ENCODE data around the gene SPTBN4. TPM values are rescaled to one million over a fixed set of nuclear protein-coding genes. Genes with fewer than 3 reads are reported as not detected.

The SPTBN4 gene
- total and polyA plus RNA-seq, 10 of the 15 experiments (the other 5 are each of a cell fraction or from before 2014, with no cell fraction given) = 0.04 to 1.1 (median 0.34) TPM; not detected in 1

GRCh38 chr19:40464059-40465024, 2.5 kb upstream of the SPTBN4 start (continued):
- TF ChIP-seq LARP7 (IDR thresholded peaks at IDR 0.05) (0 out of 2 replicates have a peak, but pooled peaks have one; percentile 20), SMC3 (IDR thresholded peaks at IDR 0.05; ENCODE audit: borderline replicate concordance, low read length) (peak; percentile 42; the same call in 1 of the 2 replicates)
- TF ChIP-seq, protein P1, sequence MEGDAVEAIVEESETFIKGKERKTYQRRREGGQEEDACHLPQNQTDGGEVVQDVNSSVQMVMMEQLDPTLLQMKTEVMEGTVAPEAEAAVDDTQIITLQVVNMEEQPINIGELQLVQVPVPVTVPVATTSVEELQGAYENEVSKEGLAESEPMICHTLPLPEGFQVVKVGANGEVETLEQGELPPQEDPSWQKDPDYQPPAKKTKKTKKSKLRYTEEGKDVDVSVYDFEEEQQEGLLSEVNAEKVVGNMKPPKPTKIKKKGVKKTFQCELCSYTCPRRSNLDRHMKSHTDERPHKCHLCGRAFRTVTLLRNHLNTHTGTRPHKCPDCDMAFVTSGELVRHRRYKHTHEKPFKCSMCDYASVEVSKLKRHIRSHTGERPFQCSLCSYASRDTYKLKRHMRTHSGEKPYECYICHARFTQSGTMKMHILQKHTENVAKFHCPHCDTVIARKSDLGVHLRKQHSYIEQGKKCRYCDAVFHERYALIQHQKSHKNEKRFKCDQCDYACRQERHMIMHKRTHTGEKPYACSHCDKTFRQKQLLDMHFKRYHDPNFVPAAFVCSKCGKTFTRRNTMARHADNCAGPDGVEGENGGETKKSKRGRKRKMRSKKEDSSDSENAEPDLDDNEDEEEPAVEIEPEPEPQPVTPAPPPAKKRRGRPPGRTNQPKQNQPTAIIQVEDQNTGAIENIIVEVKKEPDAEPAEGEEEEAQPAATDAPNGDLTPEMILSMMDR (IDR thresholded peaks at IDR 0.05 in 2 of 3, conservative IDR thresholded peaks at IDR 0.05 in 1 of 3; ENCODE audit: control insufficient read depth in 2 of 3, extremely low read depth in 1 of 3, insufficient read depth in 1 of 3, low read depth in 3 of 3, low read length in 3 of 3) = peak; percentile 78 to 79 (median 78)

DNA sequence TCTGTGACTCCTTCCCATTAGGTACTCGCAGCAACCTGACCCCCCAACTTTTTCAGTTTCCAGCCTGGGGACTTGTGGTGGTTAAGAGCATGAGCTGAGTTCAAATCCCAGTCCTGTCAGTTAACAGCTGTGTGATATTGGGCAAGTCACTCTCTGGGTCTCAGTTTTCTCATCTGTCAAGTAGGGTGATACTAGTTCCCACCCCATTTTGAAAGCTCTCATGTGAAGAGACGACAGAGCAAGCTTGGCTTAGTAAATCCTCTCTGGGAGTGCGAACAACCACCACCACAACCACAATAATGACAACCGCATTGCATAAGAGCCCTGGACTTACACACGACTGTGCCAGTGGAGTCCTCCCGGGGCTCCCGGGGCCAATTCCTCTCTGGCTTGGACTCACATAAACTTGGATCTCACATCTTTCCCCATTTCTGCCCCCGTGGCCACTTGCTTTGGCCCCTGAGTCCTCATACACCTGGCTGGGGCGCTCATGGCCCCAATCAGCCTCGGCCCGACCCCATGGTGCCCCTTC, 1.7 kb upstream of the SPTBN4 start:
- Histone ChIP-seq H4K20me1 (ENCODE audit: control insufficient read depth, insufficient read depth) (no peaks in the 10 kb centered on the region), H3K79me2 (ENCODE audit: control insufficient read depth, insufficient read depth, low read length) (no peaks in the 10 kb centered on the region), H3K27ac (ENCODE audit: control insufficient read depth, insufficient read depth) (peak overlapping the region; percentile 61), H3K4me2 (ENCODE audit: control insufficient read depth, insufficient read depth) (peak overlapping the region; percentile 82), H3K36me3 (ENCODE audit: control insufficient read depth in 2 of 2, insufficient read depth in 2 of 2, low read length in 1 of 2) (no peaks in the 10 kb centered on the region), H3K4me3 (peak overlapping the region; percentile 66), H2AFZ (ENCODE audit: control insufficient read depth, low read depth, low read length) (peak overlapping the region; percentile 95), H3K27me3 (replicated peaks in 1 of 2; ENCODE audit: control insufficient read depth in 2 of 2, insufficient read depth in 2 of 2, low read length in 1 of 2) (peaks cover 0 to 2% of the 10 kb centered on the region in 2 experiments; a peak in 3 of 4 replicates), H3K4me1 (ENCODE audit: control insufficient read depth, insufficient read depth, low read length) (peaks cover 31% of the 10 kb centered on the region), H3K9ac (ENCODE audit: control insufficient read depth, insufficient read depth, low read length) (peak overlapping the region; percentile 81), H3K9me3 (replicated peaks; ENCODE audit: control insufficient read depth, insufficient read depth, low read length) (no peaks in the 10 kb centered on the region)
- RAD21 ChIA-PET (ENCODE audit: unreplicated experiment) = interaction anchor here (0.7 to 4.6 kb wide), 25 partner anchors 11 to 275 kb away, joined by 3 to 26 read pairs (median 4); partner anchors contain the start of genes C19orf47, PLD3 and SERTAD1
- POLR2A ChIA-PET = interaction anchor here (0.9 to 1.9 kb wide), 8 partner anchors 8 to 117 kb away, joined by 3 to 15 read pairs (median 6); partner anchors contain the start of genes C19orf47, PLD3 and SERTAD1
- ATAC-seq = peak; percentile 17
- DNase-seq (ENCODE audit: low read depth, low spot score) = no peak
- CTCF ChIA-PET = interaction anchor here (0.6 to 4.7 kb wide), 22 partner anchors 11 to 183 kb away, joined by 3 to 67 read pairs (median 5); partner anchors contain the start of genes PRX and SERTAD1
- peak; percentile 25 for TF ChIP-seq RUNX3 (IDR thresholded peaks at IDR 0.05; ENCODE audit: low read length)
- TF ChIP-seq IKZF2 (IDR thresholded peaks at IDR 0.05) = peak; percentile 4 to 22; a peak in 2 of 4 replicates
- TF ChIP-seq MTA2 (IDR thresholded peaks at IDR 0.05; ENCODE audit: low read depth) = 0 out of 2 replicates have a peak, but pooled peaks have one; percentile 17
- no peak for TF ChIP-seq BCL11A (IDR thresholded peaks at IDR 0.05; ENCODE audit: low read depth, low read length)
- no peak for TF ChIP-seq ZNF384 (IDR thresholded peaks at IDR 0.05; ENCODE audit: borderline replicate concordance, low read depth, low read length)
- peak; percentile 55; the same call in 1 of the 2 replicates for TF ChIP-seq ZNF217 (IDR thresholded peaks at IDR 0.05)
- peak; percentile 30; the same call in 1 of the 2 replicates for TF ChIP-seq NBN (IDR thresholded peaks at IDR 0.05)
- 0 out of 2 replicates have a peak, but pooled peaks have one; percentile 2 for TF ChIP-seq LARP7 (IDR thresholded peaks at IDR 0.05)
- no peak for TF ChIP-seq WRNIP1 (IDR thresholded peaks at IDR 0.05; ENCODE audit: borderline replicate concordance, low read depth, low read length)
- no peak for TF ChIP-seq SMARCA5 (IDR thresholded peaks at IDR 0.05)
- in situ Hi-C loops (cut with MboI) = no loop called here
- SMC1A ChIA-PET (ENCODE audit: uncharacterized antibody, unreplicated experiment) = interaction anchor here (0.9 to 3.4 kb wide), 13 partner anchors 12 to 170 kb away, joined by 3 to 18 read pairs (median 5); partner anchors contain the start of gene SERTAD3
- no peak for FAIRE-seq
- 8% methylated on average over 11 of the region's 11 CpGs for WGBS (ENCODE audit: insufficient coverage, insufficient replicate concordance, low lambda C conversion rate, missing lambda C conversion rate)
- intact Hi-C loops (cut with micrococcal nuclease; ENCODE audit: unreplicated experiment) = loop anchor here (2.0 kb wide), 1 partner anchor 134 kb away; no protein-coding TSS in a partner anchor
- BruUV-seq (replicated peaks) = TSS peak; percentile 91
